ENCODE data around the gene ANKFN1. TPM values are rescaled to one million over a fixed set of nuclear protein-coding genes. Genes with fewer than 3 reads are reported as not detected.

Gene ANKFN1
- total RNA-seq, 1 donor from 2014 or later, result 2.4 TPM

- Mint-ChIP-seq H3K4me1 (ENCODE audit: unreplicated experiment) (peaks cover 22% of the 10 kb centered on the region), H3K27ac (no peak overlapping the region), H3K27me3 (peaks cover 8% of the 10 kb centered on the region), H3K4me3 (no peak overlapping the region), H3K36me3 (no peaks in the 10 kb centered on the region), H3K9me3 (no peaks in the 10 kb centered on the region)
- no peak for DNase-seq (ENCODE audit: extremely low spot score, unreplicated experiment)
- TF ChIP-seq CTCF (conservative IDR thresholded peaks at IDR 0.05), result no peak
Observed at GRCh38 chr17:56449176-56449575, 295.9 kb downstream of the ANKFN1 start.

GRCh38 chr17:56451629-56452028, 298.4 kb downstream of the ANKFN1 start:
- TF ChIP-seq CTCF (conservative IDR thresholded peaks at IDR 0.05), result no peak
- no peaks in the 10 kb centered on the region for H3K9me3 Mint-ChIP-seq
- no peak for DNase-seq (ENCODE audit: extremely low spot score, unreplicated experiment)
- H3K27ac Mint-ChIP-seq, result no peak overlapping the region
- H3K36me3 Mint-ChIP-seq, result no peaks in the 10 kb centered on the region
- H3K27me3 Mint-ChIP-seq, result peaks cover 8% of the 10 kb centered on the region
- H3K4me3 Mint-ChIP-seq, result no peak overlapping the region
- H3K4me1 Mint-ChIP-seq (ENCODE audit: unreplicated experiment), result peaks cover 22% of the 10 kb centered on the region

DNA sequence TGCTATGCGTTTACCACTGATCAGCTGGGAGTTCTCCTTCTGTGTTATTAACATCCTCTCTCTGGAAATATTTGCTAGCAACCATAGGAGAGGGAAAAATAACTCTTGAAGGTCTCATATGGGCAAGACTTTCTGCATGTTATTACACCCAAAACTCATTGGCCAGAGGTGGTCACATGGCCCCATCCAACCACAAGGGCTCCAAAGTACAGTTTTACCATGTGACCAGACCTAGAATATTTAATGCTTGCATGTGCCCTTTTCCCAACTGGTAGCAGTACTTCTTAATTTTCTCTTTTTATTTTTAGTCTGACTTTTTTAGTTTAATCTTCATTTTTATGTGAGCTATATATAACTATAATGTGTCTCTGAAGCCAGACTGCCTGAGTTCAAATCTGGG, 299.2 kb downstream of the ANKFN1 start:
- DNase-seq (ENCODE audit: extremely low spot score, unreplicated experiment), result no peak
- Mint-ChIP-seq H3K4me1 (ENCODE audit: unreplicated experiment) (peaks cover 22% of the 10 kb centered on the region), H3K4me3 (no peak overlapping the region), H3K27ac (no peak overlapping the region), H3K9me3 (no peaks in the 10 kb centered on the region), H3K27me3 (peaks cover 8% of the 10 kb centered on the region), H3K36me3 (no peaks in the 10 kb centered on the region)
- TF ChIP-seq CTCF (conservative IDR thresholded peaks at IDR 0.05), result no peak

- Mint-ChIP-seq H3K9me3 (no peaks in the 10 kb centered on the region), H3K27me3 (no peaks in the 10 kb centered on the region), H3K4me3 (no peak overlapping the region), H3K36me3 (no peaks in the 10 kb centered on the region), H3K4me1 (ENCODE audit: unreplicated experiment) (no peaks in the 10 kb centered on the region), H3K27ac (no peak overlapping the region)
- no peak for DNase-seq (ENCODE audit: extremely low spot score, unreplicated experiment)
- TF ChIP-seq CTCF (conservative IDR thresholded peaks at IDR 0.05), result no peak
Observed at GRCh38 chr17:56457501-56457900, 304.2 kb downstream of the ANKFN1 start.

GRCh38 chr17:56465886-56466285, 312.6 kb downstream of the ANKFN1 start:
- DNase-seq (ENCODE audit: extremely low spot score, unreplicated experiment), result no peak
- Mint-ChIP-seq H3K4me3 (no peak overlapping the region), H3K27ac (no peak overlapping the region), H3K9me3 (no peaks in the 10 kb centered on the region), H3K4me1 (ENCODE audit: unreplicated experiment) (no peaks in the 10 kb centered on the region), H3K36me3 (no peaks in the 10 kb centered on the region), H3K27me3 (no peaks in the 10 kb centered on the region)
- TF ChIP-seq CTCF (conservative IDR thresholded peaks at IDR 0.05), result no peak

GRCh38 chr17:56468840-56469239, 315.6 kb downstream of the ANKFN1 start:
- no peak for DNase-seq (ENCODE audit: extremely low spot score, unreplicated experiment)
- peaks cover 7% of the 10 kb centered on the region for H3K9me3 Mint-ChIP-seq
- H3K36me3 Mint-ChIP-seq, result peaks cover 4% of the 10 kb centered on the region
- no peak overlapping the region for H3K4me3 Mint-ChIP-seq
- no peaks in the 10 kb centered on the region for H3K27me3 Mint-ChIP-seq
- H3K27ac Mint-ChIP-seq, result no peak overlapping the region
- H3K4me1 Mint-ChIP-seq (ENCODE audit: unreplicated experiment), result no peaks in the 10 kb centered on the region
- no peak for TF ChIP-seq CTCF (conservative IDR thresholded peaks at IDR 0.05)
